GM23338 (cell line): ENCODE data around the gene EXTL1. TPM values are rescaled to one million over a fixed set of nuclear protein-coding genes. Genes with fewer than 3 reads are reported as not detected.

ENCODE experiments used
- ATAC-seq: fragments of 200-7000 bp; cut with Tn5 transposase; 3 replicates; pipeline ENCODE4 v1.9.1; 2020
- DNase-seq: peaks from one replicate; pipeline ENCODE4 v3.0.0-alpha.2; 2015; ENCODE audit warnings: low spot score
- H2AFZ ChIP-seq: fragments of 200-600 bp; sonication (generic); 2 replicates; pipeline ENCODE4 v1.8.0; 2016; ENCODE audit warnings: antibody characterized with exemption, mild to moderate bottlenecking, moderate library complexity
- H3F3A ChIP-seq: fragments of 200-600 bp; sonication (generic); replicated peaks from 2 replicates; pipeline ENCODE4 v1.8.0; 2017; ENCODE audit warnings: antibody characterized with exemption, mixed run types, low read depth
- H3K27ac ChIP-seq: fragments of 200-600 bp; sonication (generic); 2 replicates; pipeline ENCODE4 v1.6.1; 2016; ENCODE audit warnings: low read depth
- H3K27me3 ChIP-seq: fragments of 200-600 bp; sonication (generic); 2 replicates; pipeline ENCODE4 v1.8.0; 2016; ENCODE audit warnings: mild to moderate bottlenecking, mixed run types, moderate library complexity; ENCODE audit not compliant: insufficient read depth
- H3K36me3 ChIP-seq: fragments of 200-600 bp; sonication (generic); 2 replicates; pipeline ENCODE4 v1.8.0; 2016; ENCODE audit warnings: mild to moderate bottlenecking; ENCODE audit not compliant: insufficient read depth
- H3K4me1 ChIP-seq: fragments of 200-600 bp; sonication (generic); 2 replicates; pipeline ENCODE4 v1.8.0; 2016; ENCODE audit warnings: mild to moderate bottlenecking, moderate library complexity; ENCODE audit not compliant: insufficient read depth
- H3K4me2 ChIP-seq: fragments of 200-600 bp; sonication (generic); 2 replicates; pipeline ENCODE4 v1.7.1; 2017; ENCODE audit warnings: mixed run types
- H3K4me3 ChIP-seq: fragments of 200-600 bp; sonication (generic); 2 replicates; pipeline ENCODE4 v1.6.1; 2016; ENCODE audit warnings: mixed run types
- H3K79me2 ChIP-seq: fragments of 200-600 bp; sonication (generic); replicated peaks from 2 replicates; pipeline ENCODE4 v1.8.0; 2017; ENCODE audit warnings: mild to moderate bottlenecking; ENCODE audit not compliant: insufficient read depth
- H3K9me2 ChIP-seq: fragments of 200-600 bp; sonication (generic); 2 replicates; pipeline ENCODE4 v1.8.0; 2017; ENCODE audit not compliant: insufficient read depth
- H4K20me1 ChIP-seq: fragments of 200-600 bp; sonication (generic); replicated peaks from 2 replicates; pipeline ENCODE4 v1.8.0; 2017; ENCODE audit warnings: mild to moderate bottlenecking; ENCODE audit not compliant: insufficient read depth
- H3K27ac Mint-ChIP-seq: 2 replicates; pipeline ENCODE4 v1.8.0; 2020; ENCODE audit warnings: inconsistent platforms, mild to moderate bottlenecking, moderate library complexity, mixed read lengths
- H3K27me3 Mint-ChIP-seq: 3 replicates; pipeline ENCODE4 v1.8.0; 2022; ENCODE audit warnings: low read depth, mild to moderate bottlenecking, moderate library complexity, mixed read lengths, inconsistent platforms; ENCODE audit not compliant: insufficient read depth, poor library complexity
- H3K36me3 Mint-ChIP-seq: 3 replicates; pipeline ENCODE4 v1.8.0; 2021; ENCODE audit warnings: low read depth, mild to moderate bottlenecking, inconsistent platforms, moderate library complexity, mixed read lengths
- H3K4me1 Mint-ChIP-seq: 3 replicates; pipeline ENCODE4 v1.8.0; 2020; ENCODE audit warnings: mild to moderate bottlenecking, inconsistent platforms, mixed read lengths
- H3K4me3 Mint-ChIP-seq: 3 replicates; pipeline ENCODE4 v1.8.0; 2021; ENCODE audit warnings: moderate library complexity, mild to moderate bottlenecking, inconsistent platforms, mixed read lengths
- H3K9me3 Mint-ChIP-seq: 3 replicates; pipeline ENCODE4 v1.8.0; 2020; ENCODE audit warnings: moderate library complexity, mild to moderate bottlenecking, inconsistent platforms, mixed read lengths
- CREB1 ChIP-seq: fragments of 250-450 bp; sonication (Bioruptor Pico); IDR thresholded peaks from 2 replicates; pipeline ENCODE4 v1.5.0; 2020; ENCODE audit warnings: low read depth, mild to moderate bottlenecking, moderate library complexity
- CTCF ChIP-seq, 2 experiments: fragments of 200-600 bp in 1 of 2; sonication (generic) in 1 of 2; conservative IDR thresholded peaks; 2 replicates each; pipeline versions ENCODE4 v1.5.1 to v1.6.1; 2016 to 2017; ENCODE audit warnings: antibody characterized with exemption in 2 of 2, low read depth in 2 of 2, mild to moderate bottlenecking in 2 of 2, moderate library complexity in 1 of 2
- ETS1 ChIP-seq: IDR thresholded peaks from 2 replicates; pipeline ENCODE4 v1.6.1; 2016; ENCODE audit warnings: antibody characterized with exemption
- EZH2phosphoT487 ChIP-seq: fragments of 200-600 bp; sonication (generic); IDR thresholded peaks from one replicate; pipeline ENCODE4 v1.8.1; 2018; ENCODE audit warnings: antibody characterized with exemption; ENCODE audit not compliant: unreplicated experiment
- JUNB ChIP-seq: IDR thresholded peaks from one replicate; pipeline ENCODE4 v1.6.1; 2016; ENCODE audit warnings: antibody characterized with exemption; ENCODE audit not compliant: unreplicated experiment
- POLR2AphosphoS5 ChIP-seq: IDR thresholded peaks from 2 replicates; pipeline ENCODE4 v1.6.1; 2016; ENCODE audit warnings: antibody characterized with exemption, low read depth
- REST ChIP-seq: IDR thresholded peaks from one replicate; pipeline ENCODE4 v1.6.1; 2018; ENCODE audit warnings: antibody characterized with exemption; ENCODE audit not compliant: unreplicated experiment
- STAT1 ChIP-seq: IDR thresholded peaks from one replicate; pipeline ENCODE4 v1.6.1; 2016; ENCODE audit warnings: antibody characterized with exemption; ENCODE audit not compliant: unreplicated experiment
- ZNF114 ChIP-seq: fragments of 250-450 bp; sonication (Bioruptor Pico); IDR thresholded peaks from 2 replicates; pipeline ENCODE4 v1.5.0; 2020; ENCODE audit warnings: mild to moderate bottlenecking, moderate library complexity
- ZNF331 ChIP-seq: fragments of 250-450 bp; sonication (Bioruptor Pico); IDR thresholded peaks from 2 replicates; pipeline ENCODE4 v1.5.0; 2020; ENCODE audit warnings: low read depth, mild to moderate bottlenecking, moderate library complexity
- polyA plus RNA-seq: library from polyadenylated mRNA; unstranded; fragments of >200 nt; fragmentation: Nextera tagmentation; extraction: Ambion mirVana; gene quantifications from 2 replicates; pipeline ENCODE4 v1.2.1, GENCODE V29; 2016
- total RNA-seq: library from RNA; depleted of rRNA; stranded (reverse); fragments of >200 nt; shearing (Covaris generic); gene quantifications from 2 replicates; pipeline ENCODE4 v1.2.3, GENCODE V29; 2014

The EXTL1 gene
- total and polyA plus RNA-seq, 2 experiments from 2014 or later: 0.37 to 1.2 TPM

- Histone ChIP-seq H3F3A (no peaks in the 10 kb centered on the region), H3K9me2 (no peaks in the 10 kb centered on the region), H4K20me1 (no peaks in the 10 kb centered on the region), H3K4me3 (no peak overlapping the region), H2AFZ (no peak overlapping the region), H3K79me2 (no peaks in the 10 kb centered on the region), H3K36me3 (no peaks in the 10 kb centered on the region), H3K27ac (no peak overlapping the region), H3K4me2 (no peak overlapping the region), H3K27me3 (no peaks in the 10 kb centered on the region), H3K4me1 (peaks cover 3% of the 10 kb centered on the region; the same call in 1 of the 2 replicates)
- Mint-ChIP-seq H3K27ac (no peak overlapping the region), H3K9me3 (no peaks in the 10 kb centered on the region), H3K36me3 (no peaks in the 10 kb centered on the region), H3K27me3 (peaks cover 11% of the 10 kb centered on the region), H3K4me3 (no peak overlapping the region), H3K4me1 (peaks cover 28% of the 10 kb centered on the region)
- no peak for DNase-seq
- TF ChIP-seq REST: no peak
- no peak for TF ChIP-seq JUNB
- no peak for TF ChIP-seq POLR2AphosphoS5
- TF ChIP-seq STAT1: no peak
- no peak for TF ChIP-seq EZH2phosphoT487
- TF ChIP-seq CTCF (conservative IDR thresholded peaks at IDR 0.05; ENCODE audit: low read depth in 2 of 2): no peak
- TF ChIP-seq CREB1 (CRISPR knock-in tag): no peak
- TF ChIP-seq ZNF331 (CRISPR knock-in tag): no peak
- TF ChIP-seq ETS1: no peak
- no peak for TF ChIP-seq ZNF114
- ATAC-seq: no peak
Observed at GRCh38 chr1:26017606-26018005, 4.0 kb upstream of the EXTL1 start.
